ENCODE measurements around the gene KRT20.

DNA sequence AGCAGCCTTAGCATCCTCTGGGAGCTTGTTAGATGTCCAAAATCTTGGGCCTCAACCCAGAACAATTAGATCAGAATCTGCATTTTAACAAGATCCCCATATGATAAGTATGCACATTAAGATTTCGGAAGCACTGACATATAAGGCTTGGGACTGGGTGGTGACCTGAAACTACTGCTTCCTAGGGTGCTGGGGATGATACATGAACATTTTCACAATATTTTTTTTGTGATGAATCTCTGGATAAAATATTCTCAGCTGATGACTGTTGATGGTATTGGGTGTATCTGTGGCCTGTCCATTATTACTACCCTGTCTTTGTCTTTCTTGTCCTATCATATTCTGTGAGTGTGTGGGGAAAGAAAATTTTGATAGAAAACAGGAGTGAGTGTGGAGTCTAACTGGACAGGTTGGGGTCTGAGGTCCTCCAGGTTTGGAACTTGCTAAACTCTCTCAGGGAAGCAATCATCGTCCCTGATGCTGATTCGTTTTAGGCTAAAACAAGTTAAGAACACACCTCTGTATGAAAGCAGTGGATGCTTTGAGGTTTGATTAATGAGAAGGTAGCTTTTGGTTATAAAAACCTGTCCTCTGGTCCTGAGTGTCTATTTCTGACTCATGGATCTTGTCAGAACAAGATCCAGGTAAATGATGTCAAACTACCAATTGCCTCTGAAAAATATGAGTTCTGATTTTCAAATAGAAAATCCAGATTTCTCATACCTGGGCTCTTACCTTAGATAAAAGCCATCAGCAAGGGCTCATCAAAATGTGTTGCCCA, 29.2 kb upstream of the KRT20 start:
- TF ChIP-seq, protein P1, sequence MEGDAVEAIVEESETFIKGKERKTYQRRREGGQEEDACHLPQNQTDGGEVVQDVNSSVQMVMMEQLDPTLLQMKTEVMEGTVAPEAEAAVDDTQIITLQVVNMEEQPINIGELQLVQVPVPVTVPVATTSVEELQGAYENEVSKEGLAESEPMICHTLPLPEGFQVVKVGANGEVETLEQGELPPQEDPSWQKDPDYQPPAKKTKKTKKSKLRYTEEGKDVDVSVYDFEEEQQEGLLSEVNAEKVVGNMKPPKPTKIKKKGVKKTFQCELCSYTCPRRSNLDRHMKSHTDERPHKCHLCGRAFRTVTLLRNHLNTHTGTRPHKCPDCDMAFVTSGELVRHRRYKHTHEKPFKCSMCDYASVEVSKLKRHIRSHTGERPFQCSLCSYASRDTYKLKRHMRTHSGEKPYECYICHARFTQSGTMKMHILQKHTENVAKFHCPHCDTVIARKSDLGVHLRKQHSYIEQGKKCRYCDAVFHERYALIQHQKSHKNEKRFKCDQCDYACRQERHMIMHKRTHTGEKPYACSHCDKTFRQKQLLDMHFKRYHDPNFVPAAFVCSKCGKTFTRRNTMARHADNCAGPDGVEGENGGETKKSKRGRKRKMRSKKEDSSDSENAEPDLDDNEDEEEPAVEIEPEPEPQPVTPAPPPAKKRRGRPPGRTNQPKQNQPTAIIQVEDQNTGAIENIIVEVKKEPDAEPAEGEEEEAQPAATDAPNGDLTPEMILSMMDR (IDR thresholded peaks at IDR 0.05), result no peak
- no peak for TF ChIP-seq POLR2A (IDR thresholded peaks at IDR 0.05)
